Endothelial cell of umbilical vein (primary cell): ENCODE measurements around the gene SESN3. TPM values are rescaled to one million over a fixed set of nuclear protein-coding genes. Genes with fewer than 3 reads are reported as not detected.

Experiments used
- BruUV-seq: library from RNA; stranded (reverse); fragments of 400-500 nt; replicated peaks from 2 replicates; lab custom pipeline; 2021; lab: Mats Ljungman, UMichigan
- CTCF ChIA-PET: fragments of 300-600, 350-600 bp; sonication (Branson Sonifier 250); formaldehyde crosslinking; loops from one replicate; lab custom pipeline; 2021; ENCODE audit warnings: antibody characterized with exemption, inconsistent platforms; lab: Charles Lee
- POLR2A ChIA-PET: fragments of 300-600, 350-600 bp; sonication (Branson Sonifier 250); formaldehyde crosslinking; loops from one replicate; lab custom pipeline; 2021; ENCODE audit warnings: antibody characterized with exemption, inconsistent platforms; lab: Charles Lee
- DNase-seq: peaks from one replicate; pipeline ENCODE4 v3.0.0-alpha.2; 2011; ENCODE audit warnings: low read depth, low spot score
- FAIRE-seq: peaks from 2 replicates; lab custom pipeline; 2011; peaks lifted over from hg19 to GRCh38; lab: Jason Lieb, UNC
- H2AFZ ChIP-seq: 2 replicates; pipeline ENCODE4 v1.6.0; 2012; ENCODE audit warnings: low read depth, low read length, control low read depth, inconsistent platforms
- H3K27ac ChIP-seq: 2 replicates; pipeline ENCODE4 v1.5.1; 2011; ENCODE audit warnings: low read depth, mild to moderate bottlenecking, control low read depth, low read length, moderate library complexity; ENCODE audit not compliant: insufficient read depth
- H3K27me3 ChIP-seq, 2 experiments: 2 replicates each; pipeline versions ENCODE4 v1.6.0 to v1.6.1; 2011; ENCODE audit warnings: low read length in 2 of 2, mixed read lengths in 1 of 2; ENCODE audit not compliant: control insufficient read depth in 2 of 2, insufficient read depth in 2 of 2
- H3K36me3 ChIP-seq, 2 experiments: 2 replicates in 1 of 2; 3 replicates in 1 of 2; pipeline ENCODE4 v1.5.1; 2011; ENCODE audit warnings: low read length in 2 of 2, mild to moderate bottlenecking in 1 of 2, moderate library complexity in 1 of 2; ENCODE audit not compliant: control insufficient read depth in 2 of 2, insufficient read depth in 2 of 2; ENCODE audit errors: extremely low read depth in 1 of 2
- H3K4me1 ChIP-seq: 3 replicates; pipeline ENCODE4 v1.5.1; 2011; ENCODE audit warnings: mild to moderate bottlenecking, low read length; ENCODE audit not compliant: control insufficient read depth, insufficient read depth; ENCODE audit errors: extremely low read depth
- H3K4me2 ChIP-seq: 2 replicates; pipeline ENCODE4 v1.6.1; 2011; ENCODE audit warnings: low read length, control low read depth, mixed read lengths; ENCODE audit not compliant: insufficient read depth
- H3K4me3 ChIP-seq, 3 experiments: fragments of 200-600 bp in 1 of 3; sonication (generic), shearing (Covaris generic) in 1 of 3; replicated peaks in 1 of 3; 2 replicates each; pipeline ENCODE4 v1.5.1; 2011 to 2016; ENCODE audit warnings: control low read depth in 3 of 3, low read length in 3 of 3, mild to moderate bottlenecking in 2 of 3, inconsistent platforms in 1 of 3, low read depth in 1 of 3, moderate library complexity in 1 of 3; ENCODE audit not compliant: insufficient read depth in 1 of 3
- H3K79me2 ChIP-seq: 2 replicates; pipeline ENCODE4 v1.6.0; 2012; ENCODE audit warnings: low read length, inconsistent platforms; ENCODE audit not compliant: control insufficient read depth, insufficient read depth
- H3K9ac ChIP-seq: replicated peaks from 2 replicates; pipeline ENCODE3; 2011; ENCODE audit warnings: low read length, control low read depth; ENCODE audit not compliant: insufficient read depth; ENCODE audit errors: extremely low read depth
- H3K9me1 ChIP-seq: replicated peaks from 3 replicates; pipeline ENCODE4 v1.6.0; 2011; ENCODE audit warnings: mild to moderate bottlenecking, low read length; ENCODE audit not compliant: control insufficient read depth, insufficient read depth; ENCODE audit errors: extremely low read depth
- H3K9me3 ChIP-seq: replicated peaks from 2 replicates; pipeline ENCODE4 v1.5.1; 2012; ENCODE audit warnings: low read length, inconsistent platforms; ENCODE audit not compliant: control insufficient read depth, insufficient read depth
- H4K20me1 ChIP-seq: replicated peaks from 2 replicates; pipeline ENCODE3; 2011; ENCODE audit warnings: mild to moderate bottlenecking, low read length; ENCODE audit not compliant: control insufficient read depth, insufficient read depth; ENCODE audit errors: extremely low read depth
- EZH2 ChIP-seq: IDR thresholded peaks from 2 replicates; pipeline ENCODE4 v1.6.1; 2012; ENCODE audit warnings: borderline replicate concordance, low read depth, mild to moderate bottlenecking, moderate library complexity, low read length, inconsistent platforms; ENCODE audit not compliant: severe bottlenecking
- FOS ChIP-seq: IDR thresholded peaks from 2 replicates; pipeline ENCODE4 v1.6.1; 2011; ENCODE audit warnings: mild to moderate bottlenecking, low read length, moderate library complexity, borderline replicate concordance; ENCODE audit not compliant: insufficient read depth
- GATA2 ChIP-seq: IDR thresholded peaks from 2 replicates; pipeline ENCODE4 v1.7.0; 2011; ENCODE audit warnings: low read depth, mild to moderate bottlenecking, moderate library complexity, mixed read lengths, low read length; ENCODE audit not compliant: insufficient read length, insufficient read depth
- JUN ChIP-seq: IDR thresholded peaks from 2 replicates; pipeline ENCODE4 v1.6.1; 2011; ENCODE audit warnings: borderline replicate concordance, low read depth; ENCODE audit not compliant: insufficient read length, insufficient read depth
- MYC ChIP-seq: IDR thresholded peaks from one replicate; pipeline ENCODE4 v1.6.1; 2011; ENCODE audit warnings: mild to moderate bottlenecking, low read depth, low read length
- POLR2A ChIP-seq: IDR thresholded peaks from 2 replicates; pipeline ENCODE4 v1.6.1; 2012; ENCODE audit warnings: low read depth, mild to moderate bottlenecking, control low read depth, low read length
- POLR2AphosphoS5 ChIP-seq: IDR thresholded peaks from 2 replicates; pipeline ENCODE4 v1.6.1; 2012; ENCODE audit warnings: low read depth, mild to moderate bottlenecking, control low read depth, low read length, moderate library complexity; ENCODE audit not compliant: insufficient read depth
- dilution Hi-C: fragments of 300-500 bp; cut with MboI; formaldehyde crosslinking; loops from one replicate; pipeline ENCODE4 v1.15.0; 2019; ENCODE audit warnings: low sequenced_read_pairs; ENCODE audit not compliant: extremely low pct_ligation_motif_present
- intact Hi-C: fragments of 100-400 bp; cut with micrococcal nuclease; formaldehyde crosslinking; loops from one replicate; pipeline ENCODE4 v1.10.0; 2022
- polyA plus RNA-seq, 4 experiments: library from polyadenylated mRNA; depleted of rRNA in 3 of 4; stranded (reverse) in 3 of 4; unstranded in 1 of 4; fragments of >200 nt; gene quantifications; 2 replicates each; pipeline versions ENCODE4 v1.2.1 to v1.2.3, GENCODE V29; 2011 to 2012; ENCODE audit warnings: missing spikeins in 1 of 4
- total RNA-seq: library from RNA; stranded (reverse); gene quantifications from 2 replicates; pipeline ENCODE4 v1.2.3, GENCODE V29; 2021
- TF ChIP-seq, protein P1 (sequence below), 2 donors: IDR thresholded peaks; 1 replicate in 1 of 2; 2 replicates in 1 of 2; pipeline ENCODE4 v1.5.1; 2011; ENCODE audit warnings: low read length in 2 of 2, mild to moderate bottlenecking in 2 of 2, moderate library complexity in 2 of 2, control low read depth in 1 of 2, inconsistent platforms in 1 of 2, low read depth in 1 of 2; ENCODE audit not compliant: insufficient read depth in 1 of 2; ENCODE audit errors: extremely low read depth in 1 of 2
- TF ChIP-seq, protein P2 (sequence below): IDR thresholded peaks from 2 replicates; pipeline ENCODE4 v1.6.1; 2011; ENCODE audit not compliant: insufficient read depth, insufficient read length

Gene SESN3
- total and polyA plus RNA-seq, 2 donors (not counting 3 experiments of a cell fraction or from before 2014, with no cell fraction given): 1.6 to 6.9 TPM

DNA sequence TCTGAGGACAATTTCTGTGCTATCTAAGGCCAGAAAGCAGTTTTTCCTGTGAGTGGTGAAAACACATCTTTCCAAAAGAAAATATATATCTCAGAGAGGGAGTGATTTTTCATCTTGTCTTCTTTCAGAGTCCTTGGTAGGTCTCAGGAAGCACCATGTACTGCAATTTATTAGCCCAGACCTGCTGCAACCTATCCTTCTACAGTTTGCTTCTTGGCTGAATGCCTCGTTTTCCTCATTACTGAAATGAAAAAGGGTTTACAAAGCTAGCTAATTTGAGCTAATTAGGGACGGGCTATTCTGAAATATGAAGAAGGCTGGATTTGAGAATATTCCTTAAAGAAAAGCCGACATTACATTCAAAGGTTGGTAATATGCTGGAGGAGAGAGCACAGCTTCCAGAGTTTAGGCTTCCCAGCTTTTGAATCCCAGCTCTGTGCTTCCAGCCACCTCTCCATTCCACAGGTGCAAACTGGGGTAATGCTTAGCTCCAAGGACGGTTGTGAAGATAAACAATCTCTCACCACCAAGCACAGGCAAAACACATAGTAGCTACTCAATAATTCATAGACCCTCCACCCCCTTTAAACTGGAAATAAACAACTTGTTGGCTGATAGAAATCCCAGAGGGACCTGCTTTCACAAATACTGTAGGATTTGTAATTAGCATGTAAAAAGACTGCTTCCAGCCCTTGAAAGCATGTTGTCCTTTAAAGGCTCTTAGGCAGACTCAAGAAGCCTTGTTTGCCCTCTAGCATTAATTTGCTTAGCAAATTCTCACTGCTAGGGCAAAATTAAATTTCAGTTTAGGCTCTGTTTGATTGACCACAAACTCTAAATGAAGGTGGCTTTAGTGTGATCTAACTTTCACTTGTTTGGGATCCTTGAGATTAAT, 24.5 kb upstream of the SESN3 start:
- Histone ChIP-seq H3K79me2 (no peaks in the 10 kb centered on the region), H3K27me3 (peaks cover 0 to 4% of the 10 kb centered on the region in 2 experiments), H2AFZ (no peak overlapping the region), H3K9me1 (no peaks in the 10 kb centered on the region), H3K9ac (no peak overlapping the region), H3K4me3 (no peak overlapping the region), H3K4me2 (no peak overlapping the region), H3K27ac (no peak overlapping the region), H3K4me1 (no peaks in the 10 kb centered on the region), H3K9me3 (no peaks in the 10 kb centered on the region), H4K20me1 (no peaks in the 10 kb centered on the region), H3K36me3 (no peaks in the 10 kb centered on the region)
- ChIA-PET POLR2A (no interaction called here), CTCF (no interaction called here)
- dilution Hi-C loops (no loop called here), intact Hi-C loops (no loop called here)
- DNase-seq: no peak
- TF ChIP-seq POLR2AphosphoS5: no peak
- TF ChIP-seq, protein P1, sequence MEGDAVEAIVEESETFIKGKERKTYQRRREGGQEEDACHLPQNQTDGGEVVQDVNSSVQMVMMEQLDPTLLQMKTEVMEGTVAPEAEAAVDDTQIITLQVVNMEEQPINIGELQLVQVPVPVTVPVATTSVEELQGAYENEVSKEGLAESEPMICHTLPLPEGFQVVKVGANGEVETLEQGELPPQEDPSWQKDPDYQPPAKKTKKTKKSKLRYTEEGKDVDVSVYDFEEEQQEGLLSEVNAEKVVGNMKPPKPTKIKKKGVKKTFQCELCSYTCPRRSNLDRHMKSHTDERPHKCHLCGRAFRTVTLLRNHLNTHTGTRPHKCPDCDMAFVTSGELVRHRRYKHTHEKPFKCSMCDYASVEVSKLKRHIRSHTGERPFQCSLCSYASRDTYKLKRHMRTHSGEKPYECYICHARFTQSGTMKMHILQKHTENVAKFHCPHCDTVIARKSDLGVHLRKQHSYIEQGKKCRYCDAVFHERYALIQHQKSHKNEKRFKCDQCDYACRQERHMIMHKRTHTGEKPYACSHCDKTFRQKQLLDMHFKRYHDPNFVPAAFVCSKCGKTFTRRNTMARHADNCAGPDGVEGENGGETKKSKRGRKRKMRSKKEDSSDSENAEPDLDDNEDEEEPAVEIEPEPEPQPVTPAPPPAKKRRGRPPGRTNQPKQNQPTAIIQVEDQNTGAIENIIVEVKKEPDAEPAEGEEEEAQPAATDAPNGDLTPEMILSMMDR (IDR thresholded peaks at IDR 0.05; ENCODE audit: extremely low read depth in 1 of 2, insufficient read depth in 1 of 2, low read depth in 1 of 2, low read length in 2 of 2): no peak
- no peak for TF ChIP-seq MYC
- TF ChIP-seq, protein P2, sequence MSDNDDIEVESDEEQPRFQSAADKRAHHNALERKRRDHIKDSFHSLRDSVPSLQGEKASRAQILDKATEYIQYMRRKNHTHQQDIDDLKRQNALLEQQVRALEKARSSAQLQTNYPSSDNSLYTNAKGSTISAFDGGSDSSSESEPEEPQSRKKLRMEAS: no peak
- TF ChIP-seq FOS: no peak
- no peak for TF ChIP-seq POLR2A
- TF ChIP-seq EZH2: no peak
- no peak for TF ChIP-seq JUN
- no peak for TF ChIP-seq GATA2
- FAIRE-seq: no peak
- BruUV-seq: no TSS peak
